ENCODE results near the gene TC2N. TPM values are rescaled to one million over a fixed set of nuclear protein-coding genes. Genes with fewer than 3 reads are reported as not detected.
A peak's percentile ranks its signal among the peaks of the same experiment; 100 is the strongest.

The TC2N gene
- 10 to 100 TPM in 1 of 2 donors, 1 to 10 TPM in 1; 3.9 to 12.5 TPM for total RNA-seq

DNA sequence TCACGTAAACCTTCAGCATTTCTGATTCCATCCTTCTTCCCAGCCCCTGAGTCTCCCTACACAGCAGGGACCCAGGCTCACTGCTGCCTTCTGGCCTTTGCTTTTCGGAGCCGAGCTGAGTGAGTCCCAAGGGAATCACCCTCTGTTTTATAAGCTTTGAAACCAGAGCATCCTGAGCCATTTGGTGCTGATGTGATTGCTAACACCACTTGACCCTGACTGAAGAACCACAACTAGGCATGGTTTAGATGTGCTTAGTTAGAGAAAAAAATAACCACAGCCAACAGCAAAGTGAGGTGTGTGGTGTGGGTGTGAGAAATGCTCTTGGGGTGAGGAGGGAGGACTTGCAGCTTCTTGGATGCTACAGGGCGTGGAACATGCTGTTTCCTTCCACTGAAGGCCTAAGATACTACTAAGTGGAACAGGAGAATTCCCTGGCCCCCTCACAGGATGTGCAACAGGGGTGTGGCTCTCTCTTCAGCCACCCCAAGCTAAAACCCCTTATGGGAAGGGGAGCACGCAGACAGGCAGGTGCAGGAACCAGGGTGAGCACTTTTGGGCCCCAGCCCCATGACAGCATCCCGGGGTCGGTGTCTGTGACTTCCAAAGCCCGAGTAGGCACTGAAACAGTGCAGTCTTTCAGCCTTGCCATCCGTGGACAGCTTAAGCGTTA is at the start of gene TC2N:
Gene TC2N, minus strand, starts transcription at position 221 of the 673 bp plus-strand sequence. CDS start 53,767 bp downstream, outside the sequence.
- peaks cover 0 to 8% of the 10 kb centered on the region in 2 donors for H3K4me1 ChIP-seq
- H3K4me3 ChIP-seq = no peak within 1 kb of the TSS
- H3K36me3 ChIP-seq = peaks cover 30% of the 10 kb centered on the region
- TF ChIP-seq, protein P1, sequence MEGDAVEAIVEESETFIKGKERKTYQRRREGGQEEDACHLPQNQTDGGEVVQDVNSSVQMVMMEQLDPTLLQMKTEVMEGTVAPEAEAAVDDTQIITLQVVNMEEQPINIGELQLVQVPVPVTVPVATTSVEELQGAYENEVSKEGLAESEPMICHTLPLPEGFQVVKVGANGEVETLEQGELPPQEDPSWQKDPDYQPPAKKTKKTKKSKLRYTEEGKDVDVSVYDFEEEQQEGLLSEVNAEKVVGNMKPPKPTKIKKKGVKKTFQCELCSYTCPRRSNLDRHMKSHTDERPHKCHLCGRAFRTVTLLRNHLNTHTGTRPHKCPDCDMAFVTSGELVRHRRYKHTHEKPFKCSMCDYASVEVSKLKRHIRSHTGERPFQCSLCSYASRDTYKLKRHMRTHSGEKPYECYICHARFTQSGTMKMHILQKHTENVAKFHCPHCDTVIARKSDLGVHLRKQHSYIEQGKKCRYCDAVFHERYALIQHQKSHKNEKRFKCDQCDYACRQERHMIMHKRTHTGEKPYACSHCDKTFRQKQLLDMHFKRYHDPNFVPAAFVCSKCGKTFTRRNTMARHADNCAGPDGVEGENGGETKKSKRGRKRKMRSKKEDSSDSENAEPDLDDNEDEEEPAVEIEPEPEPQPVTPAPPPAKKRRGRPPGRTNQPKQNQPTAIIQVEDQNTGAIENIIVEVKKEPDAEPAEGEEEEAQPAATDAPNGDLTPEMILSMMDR (IDR thresholded peaks at IDR 0.05) = no peak
- H3K27me3 ChIP-seq = no peaks in the 10 kb centered on the region
- peaks cover 0 to 4% of the 10 kb centered on the region in 2 donors for H3K9me3 ChIP-seq
- no peak within 1 kb of the TSS for H3K27ac ChIP-seq
- no peak for DNase-seq (ENCODE audit: low spot score)

DNA sequence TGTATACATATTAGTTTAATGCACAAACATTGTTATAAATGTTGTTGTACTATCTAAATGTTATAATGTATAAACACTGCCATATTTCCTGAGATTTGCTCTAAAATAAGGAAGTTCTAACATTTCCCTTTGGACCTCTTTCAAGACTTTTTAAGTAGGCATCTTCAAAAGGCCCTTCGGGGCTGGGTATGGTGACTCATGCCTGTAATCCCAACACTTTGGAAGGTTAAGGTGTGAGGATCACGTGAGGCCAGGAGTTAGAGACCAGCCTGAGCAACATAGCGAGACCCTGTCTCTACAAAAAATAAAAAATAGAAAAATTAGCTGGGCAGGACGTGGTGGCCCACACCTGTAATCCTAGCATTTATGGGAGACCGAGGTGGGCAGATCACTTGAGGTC is 44.7 kb upstream of the TC2N start:
- H3K27ac ChIP-seq = no peak overlapping the region
- no peak for DNase-seq (ENCODE audit: low spot score)
- H3K9me3 ChIP-seq = peaks cover 0 to 10% of the 10 kb centered on the region in 2 donors
- no peak overlapping the region for H3K4me3 ChIP-seq
- no peaks in the 10 kb centered on the region for H3K4me1 ChIP-seq
- no peaks in the 10 kb centered on the region for H3K27me3 ChIP-seq
- TF ChIP-seq, protein P1 (IDR thresholded peaks at IDR 0.05) = no peak
- no peaks in the 10 kb centered on the region for H3K36me3 ChIP-seq

DNA sequence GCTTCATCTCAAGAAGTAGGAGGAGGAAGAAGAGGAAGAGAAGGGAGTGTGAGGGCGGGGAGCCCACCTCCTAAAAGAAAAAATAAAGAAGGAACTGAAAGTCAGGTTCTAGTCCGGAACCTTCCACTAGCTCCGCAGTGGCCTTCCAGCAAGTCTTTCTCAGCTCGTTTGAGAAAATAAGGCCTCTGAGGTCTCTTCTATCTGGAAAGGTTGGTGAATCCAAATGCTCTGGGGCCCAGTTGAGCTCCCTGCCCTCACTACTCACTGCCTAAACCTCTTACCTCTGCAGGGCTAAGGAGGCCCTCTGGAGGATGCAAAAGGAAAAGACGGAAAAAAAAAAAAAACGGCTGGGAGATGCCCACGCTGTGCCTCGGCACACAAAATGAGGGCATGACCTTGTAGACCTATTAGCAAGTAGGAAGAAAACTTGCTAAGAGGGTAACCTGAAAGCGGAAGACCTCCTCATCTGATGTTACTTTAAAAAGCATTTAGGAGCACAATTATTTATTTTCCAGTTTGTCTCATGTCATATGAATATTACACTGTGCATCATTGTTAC is 44.2 kb upstream of the TC2N start:
- H3K27ac ChIP-seq = no peak overlapping the region
- H3K4me3 ChIP-seq = no peak overlapping the region
- no peaks in the 10 kb centered on the region for H3K4me1 ChIP-seq
- no peaks in the 10 kb centered on the region for H3K36me3 ChIP-seq
- DNase-seq (ENCODE audit: low spot score) = no peak
- no peaks in the 10 kb centered on the region for H3K27me3 ChIP-seq
- TF ChIP-seq, protein P1 (IDR thresholded peaks at IDR 0.05) = peak in 1 of 2 donors; percentile 60
- peaks cover 0 to 10% of the 10 kb centered on the region in 2 donors for H3K9me3 ChIP-seq

DNA sequence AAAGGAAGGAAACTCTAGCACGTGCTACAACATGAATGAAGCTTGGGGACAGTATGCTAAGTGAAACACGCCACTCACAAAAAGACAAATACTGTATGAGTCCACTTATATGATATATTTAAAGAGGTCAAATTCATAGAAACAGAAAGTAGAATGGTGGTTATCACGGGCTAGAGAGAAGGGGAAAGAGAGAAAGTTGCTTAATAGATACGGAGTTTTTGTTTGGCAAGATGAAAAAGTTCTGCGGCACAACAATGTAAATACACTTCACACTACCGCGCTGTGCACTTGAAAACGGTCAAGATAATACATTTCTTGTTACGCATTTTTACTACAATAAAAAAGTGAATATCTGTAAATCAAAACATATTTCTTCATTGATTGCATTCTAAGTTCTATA is 42.9 kb upstream of the TC2N start:
- TF ChIP-seq, protein P1 (IDR thresholded peaks at IDR 0.05) = no peak
- Histone ChIP-seq H3K27ac (no peak overlapping the region), H3K4me1 (no peaks in the 10 kb centered on the region), H3K9me3 (peaks cover 0 to 7% of the 10 kb centered on the region in 2 donors), H3K36me3 (no peaks in the 10 kb centered on the region), H3K4me3 (no peak overlapping the region), H3K27me3 (no peaks in the 10 kb centered on the region)
- DNase-seq (ENCODE audit: low spot score) = no peak

DNA sequence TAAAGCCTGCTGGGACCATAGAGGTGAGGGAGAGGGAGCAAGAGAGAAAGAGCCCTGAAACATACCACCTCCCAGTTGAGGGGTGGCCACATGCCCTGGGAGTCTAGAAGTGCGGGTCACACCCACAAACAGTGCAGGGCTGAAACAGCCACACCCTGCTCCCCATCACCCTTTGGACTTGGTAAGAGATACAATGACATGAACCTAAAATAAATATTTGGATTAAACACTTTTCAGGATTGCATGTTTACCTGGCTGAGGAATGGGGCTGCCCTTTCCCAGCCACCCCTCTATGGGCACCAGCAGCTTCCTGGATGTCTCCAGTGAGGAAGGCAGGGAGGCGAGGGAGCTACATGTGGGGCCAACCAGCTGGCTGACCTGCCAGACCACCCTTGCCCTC is 39.0 kb upstream of the TC2N start:
- DNase-seq (ENCODE audit: low spot score) = no peak
- H3K9me3 ChIP-seq = no peaks in the 10 kb centered on the region
- no peaks in the 10 kb centered on the region for H3K27me3 ChIP-seq
- no peak overlapping the region for H3K27ac ChIP-seq
- H3K4me1 ChIP-seq = no peaks in the 10 kb centered on the region
- TF ChIP-seq, protein P1 (IDR thresholded peaks at IDR 0.05) = no peak
- H3K4me3 ChIP-seq = no peak overlapping the region
- H3K36me3 ChIP-seq = no peaks in the 10 kb centered on the region
